Forelimb muscle (tissue), 1 donor: ENCODE measurements around the gene FXYD6. TPM values are rescaled to one million over a fixed set of nuclear protein-coding genes. Genes with fewer than 3 reads are reported as not detected.

Experiments
- DNase-seq: peaks from one replicate; pipeline ENCODE4 v3.0.0-alpha.2; 2013; ENCODE audit warnings: low read depth
- polyA plus RNA-seq: library from polyadenylated mRNA; unstranded; fragments of 120-200 nt; gene quantifications from one replicate; pipeline ENCODE4 v1.2.1, GENCODE V29; 2013; ENCODE audit not compliant: insufficient read length

Gene FXYD6
- polyA plus RNA-seq, 1 donor: 192 TPM

- no peak for DNase-seq
Observed at GRCh38 chr11:117794772-117795629, 81.5 kb downstream of the FXYD6 start.

- no peak for DNase-seq
Observed at GRCh38 chr11:117794135-117794534, 82.3 kb downstream of the FXYD6 start.

- no peak for DNase-seq
Observed at GRCh38 chr11:117793583-117793982, 82.9 kb downstream of the FXYD6 start.

- DNase-seq: no peak
Observed at GRCh38 chr11:117792992-117793391, 83.5 kb downstream of the FXYD6 start.

- no peak for DNase-seq
Observed at GRCh38 chr11:117792241-117792640, 84.2 kb downstream of the FXYD6 start.

GRCh38 chr11:117790279-117790678, 86.2 kb downstream of the FXYD6 start:
- no peak for DNase-seq

GRCh38 chr11:117789241-117789640, 87.2 kb downstream of the FXYD6 start:
- DNase-seq: no peak

Other genes starting within 250 kb of the FXYD6 start
- gene DSCAML1, start 79.4 kb downstream of the FXYD6 start, polyA plus RNA-seq: 0.63 TPM
- 1.5 TPM for gene FXYD2, start 51.9 kb downstream of the FXYD6 start, polyA plus RNA-seq
- gene TMPRSS13, start 52.7 kb upstream of the FXYD6 start, polyA plus RNA-seq: 0.19 TPM
- gene IL10RA, start 109.7 kb upstream of the FXYD6 start, polyA plus RNA-seq: 3.8 TPM
- 0.10 TPM for gene TMPRSS4, start 200.4 kb upstream of the FXYD6 start, polyA plus RNA-seq
- 0.32 TPM for gene SMIM35, start 210.3 kb upstream of the FXYD6 start, polyA plus RNA-seq